H1 (cell line): ENCODE results near the gene NCCRP1. TPM values are rescaled to one million over a fixed set of nuclear protein-coding genes. Genes with fewer than 3 reads are reported as not detected.

Source experiments
- CTCF ChIA-PET: fragments of 300-600 bp; sonication (Branson Sonifier 250); formaldehyde crosslinking; loops from one replicate; lab custom pipeline; 2021; ENCODE audit not compliant: partially characterized antibody; lab: Charles Lee
- POLR2A ChIA-PET: fragments of 300-600 bp; sonication (Branson Sonifier 250); formaldehyde crosslinking; loops from one replicate; lab custom pipeline; 2021; ENCODE audit warnings: inconsistent platforms; ENCODE audit not compliant: partially characterized antibody; lab: Charles Lee
- DNase-seq, 2 experiments: peaks; one replicate each; pipeline versions ENCODE4 v3.0.0 to v3.0.0-alpha.2; 2010 to 2022; ENCODE audit warnings: low spot score in 2 of 2, low read depth in 1 of 2, mixed read lengths in 1 of 2
- FAIRE-seq: peaks from 2 replicates; lab custom pipeline; 2011; peaks lifted over from hg19 to GRCh38; lab: Jason Lieb, UNC
- H2AFZ ChIP-seq: 2 replicates; pipeline ENCODE4 v1.8.1; 2012; ENCODE audit warnings: low read length, inconsistent platforms
- H2AK5ac ChIP-seq: 2 replicates; pipeline ENCODE4 v1.6.1; 2013; ENCODE audit warnings: low read depth, low read length
- H2BK120ac ChIP-seq: replicated peaks from 2 replicates; pipeline ENCODE3; 2013; ENCODE audit warnings: low read depth, low read length, inconsistent platforms
- H2BK12ac ChIP-seq: 2 replicates; pipeline ENCODE4 v1.6.1; 2013; ENCODE audit warnings: low read depth, low read length
- H2BK15ac ChIP-seq: 2 replicates; pipeline ENCODE4 v1.6.1; 2013; ENCODE audit warnings: low read length
- H2BK20ac ChIP-seq: 2 replicates; pipeline ENCODE4 v1.6.1; 2013; ENCODE audit warnings: low read length
- H2BK5ac ChIP-seq: 2 replicates; pipeline ENCODE4 v1.6.1; 2013; ENCODE audit warnings: low read depth, low read length
- H3K14ac ChIP-seq: 2 replicates; pipeline ENCODE4 v1.6.1; 2013; ENCODE audit warnings: inconsistent platforms; ENCODE audit not compliant: insufficient read length
- H3K18ac ChIP-seq: 2 replicates; pipeline ENCODE4 v1.6.1; 2013; ENCODE audit warnings: low read length; ENCODE audit errors: extremely low read depth
- H3K23ac ChIP-seq: 2 replicates; pipeline ENCODE4 v1.6.1; 2013; ENCODE audit warnings: inconsistent platforms; ENCODE audit not compliant: insufficient read length
- H3K23me2 ChIP-seq: 2 replicates; pipeline ENCODE4 v1.6.1; 2013; ENCODE audit warnings: low read depth, low read length
- H3K27ac ChIP-seq: 2 replicates; pipeline ENCODE4 v1.6.1; 2011; ENCODE audit warnings: low read depth, low read length, inconsistent platforms
- H3K27me3 ChIP-seq, 4 experiments: replicated peaks in 1 of 4; 1 replicate in 1 of 4; 2 replicates in 3 of 4; pipeline versions ENCODE4 v1.6.1 to v1.8.1; 2011 to 2013; ENCODE audit warnings: low read length in 3 of 4, mild to moderate bottlenecking in 3 of 4, inconsistent platforms in 2 of 4, mixed read lengths in 2 of 4, moderate library complexity in 1 of 4; ENCODE audit not compliant: control insufficient read depth in 3 of 4, insufficient read depth in 3 of 4; ENCODE audit errors: extremely low read depth in 1 of 4
- H3K36me3 ChIP-seq, 4 experiments: 2 replicates each; pipeline versions ENCODE4 v1.6.1 to v1.8.1; 2011 to 2013; ENCODE audit warnings: mild to moderate bottlenecking in 4 of 4, low read length in 3 of 4, moderate library complexity in 2 of 4, control low read depth in 1 of 4, inconsistent platforms in 1 of 4; ENCODE audit not compliant: insufficient read depth in 4 of 4, control insufficient read depth in 2 of 4
- H3K4ac ChIP-seq: replicated peaks from 2 replicates; pipeline ENCODE3; 2013; ENCODE audit warnings: low read length, low read depth, mixed read lengths, inconsistent platforms; ENCODE audit not compliant: insufficient read length
- H3K4me1 ChIP-seq, 4 experiments: replicated peaks in 1 of 4; 1 replicate in 1 of 4; 2 replicates in 3 of 4; pipeline versions ENCODE4 v1.6.1 to v1.8.1; 2011 to 2013; ENCODE audit warnings: low read length in 3 of 4, inconsistent platforms in 2 of 4, mixed read lengths in 1 of 4; ENCODE audit not compliant: insufficient read depth in 4 of 4, control insufficient read depth in 3 of 4
- H3K4me2 ChIP-seq, 2 experiments: 2 replicates each; pipeline versions ENCODE4 v1.6.1 to v1.8.1; 2011 to 2013; ENCODE audit warnings: low read depth in 2 of 2, low read length in 2 of 2, control low read depth in 1 of 2, inconsistent platforms in 1 of 2, mild to moderate bottlenecking in 1 of 2; ENCODE audit not compliant: insufficient read depth in 1 of 2
- H3K4me3 ChIP-seq, 4 experiments: fragments of 200-600, 300-600 bp in 1 of 4; sonication (generic), shearing (Covaris generic), sonication (Bioruptor Twin) in 1 of 4; 2 replicates each; pipeline versions ENCODE4 v1.5.1 to v1.8.1; 2011 to 2016; ENCODE audit warnings: low read length in 4 of 4, low read depth in 3 of 4, control low read depth in 2 of 4, inconsistent platforms in 2 of 4, mild to moderate bottlenecking in 2 of 4, mixed read lengths in 1 of 4, moderate library complexity in 1 of 4; ENCODE audit not compliant: insufficient read depth in 2 of 4; ENCODE audit errors: extremely low read depth in 1 of 4
- H3K56ac ChIP-seq: replicated peaks from 2 replicates; pipeline ENCODE3; 2013; ENCODE audit warnings: low read depth, mild to moderate bottlenecking, mixed read lengths, low read length, inconsistent platforms; ENCODE audit not compliant: insufficient read length
- H3K79me1 ChIP-seq: 2 replicates; pipeline ENCODE4 v1.6.1; 2013; ENCODE audit warnings: low read depth, low read length, control low read depth
- H3K79me2 ChIP-seq, 2 experiments: 2 replicates each; pipeline versions ENCODE4 v1.6.1 to v1.8.1; 2012 to 2013; ENCODE audit warnings: low read length in 2 of 2, mild to moderate bottlenecking in 2 of 2, inconsistent platforms in 1 of 2; ENCODE audit not compliant: insufficient read depth in 2 of 2, control insufficient read depth in 1 of 2
- H3K9ac ChIP-seq, 4 experiments: replicated peaks in 1 of 4; 1 replicate in 1 of 4; 2 replicates in 3 of 4; pipeline versions ENCODE4 v1.6.1 to v1.8.1; 2011 to 2013; ENCODE audit warnings: low read depth in 3 of 4, low read length in 3 of 4, control low read depth in 2 of 4, mild to moderate bottlenecking in 2 of 4, moderate library complexity in 2 of 4, inconsistent platforms in 1 of 4; ENCODE audit errors: extremely low read depth in 1 of 4
- H3K9me3 ChIP-seq, 2 experiments: 2 replicates each; pipeline versions ENCODE4 v1.6.1 to v1.8.1; 2012 to 2013; ENCODE audit warnings: mild to moderate bottlenecking in 2 of 2, moderate library complexity in 2 of 2, control low read depth in 1 of 2, inconsistent platforms in 1 of 2, low read depth in 1 of 2, low read length in 1 of 2, mixed read lengths in 1 of 2; ENCODE audit not compliant: insufficient read depth in 2 of 2
- H4K20me1 ChIP-seq, 2 experiments: replicated peaks in 1 of 2; 2 replicates each; pipeline versions ENCODE3 to v1.8.1; 2011 to 2013; ENCODE audit warnings: inconsistent platforms in 2 of 2, low read length in 2 of 2, mild to moderate bottlenecking in 1 of 2; ENCODE audit not compliant: insufficient read depth in 2 of 2, control insufficient read depth in 1 of 2
- H4K5ac ChIP-seq: 2 replicates; pipeline ENCODE4 v1.6.1; 2013; ENCODE audit warnings: low read length, low read depth, mixed read lengths, inconsistent platforms; ENCODE audit not compliant: insufficient read length
- H4K8ac ChIP-seq: 2 replicates; pipeline ENCODE4 v1.8.0; 2013; ENCODE audit warnings: mild to moderate bottlenecking, moderate library complexity, low read length, inconsistent platforms; ENCODE audit not compliant: insufficient read depth; ENCODE audit errors: extremely low read depth
- H4K91ac ChIP-seq: replicated peaks from 2 replicates; pipeline ENCODE3; 2013; ENCODE audit warnings: low read length, mixed read lengths, inconsistent platforms; ENCODE audit not compliant: insufficient read length
- POU5F1 ChIP-seq: IDR thresholded peaks from 2 replicates; pipeline ENCODE4 v1.6.1; 2011; ENCODE audit warnings: low read depth, mild to moderate bottlenecking, low read length, moderate library complexity
- SP4 ChIP-seq: IDR thresholded peaks from 2 replicates; pipeline ENCODE4 v1.6.1; 2012; ENCODE audit warnings: low read length, inconsistent platforms
- WGBS, 2 experiments: shearing (Covaris generic) in 1 of 2; methylation state at CpG; one replicate each; pipeline versions ENCODE4 v1.1.6 to v1.1.7; 2013 to 2015; ENCODE audit warnings: low lambda C conversion rate in 2 of 2, mixed read lengths in 2 of 2, inconsistent platforms in 1 of 2, low coverage in 1 of 2, missing lambda C conversion rate in 1 of 2; ENCODE audit not compliant: insufficient replicate concordance in 2 of 2, insufficient coverage in 1 of 2, insufficient read length in 1 of 2; ENCODE audit errors: extremely low coverage in 1 of 2, missing lambda C conversion rate in 1 of 2; 5-methylcytosine and 5-hydroxymethylcytosine counted together
- polyA plus RNA-seq, 7 experiments: library from polyadenylated mRNA; depleted of rRNA in 3 of 7; stranded (reverse) in 5 of 7; unstranded in 2 of 7; fragments of >200 nt in 5 of 7; fragments of 200-250 nt in 2 of 7; gene quantifications; 1 replicate in 5 of 7; 2 replicates in 1 of 7; 4 replicates in 1 of 7; pipeline versions ENCODE4 v1.2.1 to v1.2.3, GENCODE V29; 2011 to 2013; ENCODE audit warnings: missing spikeins in 2 of 7, mixed read lengths in 2 of 7
- total RNA-seq: library from RNA; stranded (reverse); fragmentation: NEBNext Ultra II Directional; extraction: Animal tissue kit (Norgen Biotek cat#: 25700); gene quantifications from 2 replicates; pipeline ENCODE4 v1.2.1, GENCODE V29; 2021

NCCRP1 gene
- total and polyA plus RNA-seq, 2 of the 8 experiments (the other 6 are each of a cell fraction or from before 2014, with no cell fraction given), result 2.8 to 7.9 TPM

DNA sequence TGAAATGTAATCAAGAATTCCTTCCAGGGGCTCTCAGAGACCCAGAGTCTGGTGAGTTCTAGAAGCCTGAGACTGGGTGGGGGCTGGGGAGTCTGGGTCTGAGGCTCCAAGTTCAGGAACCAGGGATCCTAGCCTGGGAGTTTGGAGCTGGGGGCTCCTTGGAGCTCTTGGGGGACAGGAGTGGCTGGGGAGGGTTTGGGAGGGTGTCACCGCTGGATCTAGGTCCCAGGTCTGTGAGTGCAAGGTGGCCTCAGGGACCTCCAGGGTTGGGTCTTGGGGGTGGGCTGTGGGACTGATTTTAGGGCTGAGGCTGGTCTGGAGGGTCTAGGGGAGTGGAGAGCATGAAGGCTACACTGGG lies 6.2 kb downstream of the NCCRP1 start:
- H2BK20ac ChIP-seq, result no peak overlapping the region
- POLR2A ChIA-PET, result no interaction called here
- no peak overlapping the region for H3K56ac ChIP-seq
- H3K9me3 ChIP-seq, result no peaks in the 10 kb centered on the region
- WGBS, 2 experiments, result 100% methylated on average over 1 of the region's 1 CpG; no CpG with 5 or more reads in 1 of the 2 experiments
- H3K79me1 ChIP-seq, result no peaks in the 10 kb centered on the region
- H2BK12ac ChIP-seq, result no peak overlapping the region
- H3K4me2 ChIP-seq, result no peak overlapping the region
- no peaks in the 10 kb centered on the region for H3K23me2 ChIP-seq
- H3K4me3 ChIP-seq, result no peak overlapping the region
- H3K9ac ChIP-seq, result no peak overlapping the region
- no peak for FAIRE-seq
- H2AFZ ChIP-seq, result no peak overlapping the region
- no peaks in the 10 kb centered on the region for H3K36me3 ChIP-seq
- no peak overlapping the region for H4K5ac ChIP-seq
- no peak overlapping the region for H3K23ac ChIP-seq
- H3K27ac ChIP-seq, result no peak overlapping the region
- H4K8ac ChIP-seq, result no peak overlapping the region
- H2BK15ac ChIP-seq, result no peak overlapping the region
- H3K4ac ChIP-seq, result no peak overlapping the region
- no peak overlapping the region for H2BK5ac ChIP-seq
- CTCF ChIA-PET, result interaction anchor here (0.8 to 2.6 kb wide), 8 partner anchors 10 to 151 kb away, joined by 3 to 18 read pairs (median 4); no protein-coding TSS in a partner anchor
- peaks cover 0 to 2% (median under 1%) of the 10 kb centered on the region in 4 experiments; a peak in 4 of 7 replicates for H3K4me1 ChIP-seq
- no peaks in the 10 kb centered on the region for H4K20me1 ChIP-seq
- no peak overlapping the region for H3K18ac ChIP-seq
- H2AK5ac ChIP-seq, result no peak overlapping the region
- H3K14ac ChIP-seq, result no peak overlapping the region
- TF ChIP-seq POU5F1, result no peak
- no peak for TF ChIP-seq SP4
- no peak overlapping the region for H4K91ac ChIP-seq
- peaks cover 7 to 28% (median 20%) of the 10 kb centered on the region in 4 experiments; a peak in 6 of 7 replicates for H3K27me3 ChIP-seq
- no peaks in the 10 kb centered on the region for H3K79me2 ChIP-seq
- no peak overlapping the region for H2BK120ac ChIP-seq
- DNase-seq, result no peak
